GM18873 (cell line): ENCODE results near the gene E2F4.

Source experiments
- ATAC-seq: cut with Tn5 transposase; IDR thresholded peaks from one replicate; pipeline ENCODE4 v1.9.1; 2021; ENCODE audit warnings: mild to moderate bottlenecking, moderate library complexity, moderate number of reproducible peaks; ENCODE audit not compliant: unreplicated experiment, low FRiP score

The E2F4 gene

DNA sequence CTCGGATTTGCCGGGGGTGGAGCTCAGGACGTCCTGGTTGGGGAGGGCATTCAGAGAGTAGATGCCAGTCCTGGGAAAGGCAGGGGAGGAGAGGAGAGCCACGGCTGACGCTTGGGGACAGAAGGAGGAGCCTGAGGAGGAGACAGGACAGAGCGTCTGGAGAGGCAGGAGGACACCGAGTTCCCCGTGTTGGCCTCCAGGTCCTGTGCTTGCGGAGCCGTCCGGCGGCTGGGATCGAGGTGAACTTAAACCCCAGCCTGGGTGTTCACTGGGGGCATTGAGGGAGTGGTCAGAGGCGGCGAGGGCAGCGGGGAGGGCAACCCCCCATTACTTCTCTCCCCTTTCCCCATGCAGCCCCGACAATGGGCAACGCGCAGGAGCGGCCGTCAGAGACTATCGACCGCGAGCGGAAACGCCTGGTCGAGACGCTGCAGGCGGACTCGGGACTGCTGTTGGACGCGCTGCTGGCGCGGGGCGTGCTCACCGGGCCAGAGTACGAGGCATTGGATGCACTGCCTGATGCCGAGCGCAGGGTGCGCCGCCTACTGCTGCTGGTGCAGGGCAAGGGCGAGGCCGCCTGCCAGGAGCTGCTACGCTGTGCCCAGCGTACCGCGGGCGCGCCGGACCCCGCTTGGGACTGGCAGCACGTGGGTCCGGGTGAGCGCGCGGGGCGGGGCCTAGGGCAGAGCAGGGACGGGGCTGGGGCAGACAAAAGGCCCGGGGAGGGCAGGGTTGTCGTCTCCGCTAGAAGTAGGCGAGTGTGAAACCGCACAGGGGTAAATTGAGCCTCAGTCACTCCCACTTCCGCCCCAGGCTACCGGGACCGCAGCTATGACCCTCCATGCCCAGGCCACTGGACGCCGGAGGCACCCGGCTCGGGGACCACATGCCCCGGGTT lies 17.9 kb upstream of the E2F4 start:
- peak; percentile 39 for ATAC-seq

DNA sequence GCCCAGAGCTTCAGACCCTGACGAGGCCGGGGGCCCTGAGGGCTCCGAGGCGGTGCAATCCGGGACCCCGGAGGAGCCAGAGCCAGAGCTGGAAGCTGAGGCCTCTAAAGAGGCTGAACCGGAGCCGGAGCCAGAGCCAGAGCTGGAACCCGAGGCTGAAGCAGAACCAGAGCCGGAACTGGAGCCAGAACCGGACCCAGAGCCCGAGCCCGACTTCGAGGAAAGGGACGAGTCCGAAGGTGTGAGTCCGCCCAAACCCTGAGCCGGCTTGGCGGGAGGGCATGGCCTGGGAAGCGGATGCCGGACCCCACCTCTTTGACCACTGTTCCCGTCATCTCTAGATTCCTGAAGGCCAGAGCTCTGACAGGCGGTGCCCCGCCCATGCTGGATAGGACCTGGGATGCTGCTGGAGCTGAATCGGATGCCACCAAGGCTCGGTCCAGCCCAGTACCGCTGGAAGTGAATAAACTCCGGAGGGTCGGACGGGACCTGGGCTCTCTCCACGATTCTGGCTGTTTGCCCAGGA lies 17.2 kb upstream of the E2F4 start:
- no peak for ATAC-seq

DNA sequence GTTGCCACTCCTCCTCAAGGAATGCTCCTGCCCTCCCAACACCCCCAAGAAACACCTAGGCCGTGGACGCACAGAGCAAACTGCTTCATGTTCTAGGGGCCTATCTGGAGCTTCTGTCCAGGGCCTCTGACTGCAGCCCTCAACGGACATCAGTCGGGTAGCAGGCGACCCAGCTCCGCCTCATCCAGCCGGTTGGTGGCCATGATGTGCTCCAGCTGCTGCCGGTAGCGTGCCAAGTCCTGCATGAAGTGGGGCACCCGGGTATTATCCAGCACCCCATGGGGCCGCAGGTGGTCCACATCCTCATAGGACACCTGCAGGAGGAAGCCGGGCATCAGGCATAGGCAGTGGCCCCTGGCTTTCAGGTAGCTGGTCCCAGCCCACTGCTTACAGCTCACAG lies 15.3 kb upstream of the E2F4 start:
- no peak for ATAC-seq

DNA sequence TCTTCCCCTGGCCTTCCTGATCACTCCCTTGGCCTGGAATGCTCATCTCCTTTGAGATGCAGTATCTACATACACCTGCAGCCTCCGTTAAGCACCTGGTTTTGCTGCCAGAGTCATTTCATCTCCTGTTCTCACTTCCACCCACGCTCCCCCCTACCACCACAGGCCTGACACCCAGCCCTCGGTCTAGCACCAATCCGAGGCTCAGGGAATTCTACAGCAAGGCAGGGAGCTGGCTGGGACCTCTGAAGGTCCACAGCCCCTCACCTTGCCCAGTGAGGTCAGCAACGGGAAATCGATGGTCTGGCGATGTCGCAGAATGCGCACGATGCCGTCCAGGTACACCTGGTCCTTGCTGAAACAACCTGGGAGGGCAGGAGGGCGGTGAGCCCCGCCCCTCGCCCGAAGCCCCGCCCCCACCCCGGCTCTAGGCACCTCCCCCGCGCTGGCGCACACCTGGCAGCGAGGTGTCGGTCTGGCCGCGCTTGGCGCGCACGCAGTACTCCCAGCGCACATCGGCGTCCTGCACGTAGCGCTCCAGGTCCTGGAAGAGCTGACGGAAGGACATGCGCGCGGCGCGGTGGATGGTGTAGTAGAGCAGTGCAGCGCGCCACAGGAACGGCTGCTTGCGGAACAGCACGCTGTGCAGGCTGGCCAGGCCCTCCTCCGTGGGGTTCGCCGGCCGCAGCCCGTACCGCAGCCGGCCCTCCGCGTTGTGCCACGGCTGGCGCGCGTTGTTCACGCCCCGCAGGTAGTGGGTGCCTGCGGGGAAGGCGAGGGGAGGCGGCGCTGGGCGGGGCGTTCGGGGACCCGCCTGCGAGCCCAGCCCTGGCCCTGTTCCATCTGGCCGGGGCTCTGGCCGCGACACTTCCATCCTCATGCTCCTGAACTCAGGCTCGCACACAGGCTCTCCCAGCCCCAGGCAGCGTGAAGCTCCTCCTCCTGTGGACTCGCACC lies 13.9 kb upstream of the E2F4 start:
- ATAC-seq, result no peak

DNA sequence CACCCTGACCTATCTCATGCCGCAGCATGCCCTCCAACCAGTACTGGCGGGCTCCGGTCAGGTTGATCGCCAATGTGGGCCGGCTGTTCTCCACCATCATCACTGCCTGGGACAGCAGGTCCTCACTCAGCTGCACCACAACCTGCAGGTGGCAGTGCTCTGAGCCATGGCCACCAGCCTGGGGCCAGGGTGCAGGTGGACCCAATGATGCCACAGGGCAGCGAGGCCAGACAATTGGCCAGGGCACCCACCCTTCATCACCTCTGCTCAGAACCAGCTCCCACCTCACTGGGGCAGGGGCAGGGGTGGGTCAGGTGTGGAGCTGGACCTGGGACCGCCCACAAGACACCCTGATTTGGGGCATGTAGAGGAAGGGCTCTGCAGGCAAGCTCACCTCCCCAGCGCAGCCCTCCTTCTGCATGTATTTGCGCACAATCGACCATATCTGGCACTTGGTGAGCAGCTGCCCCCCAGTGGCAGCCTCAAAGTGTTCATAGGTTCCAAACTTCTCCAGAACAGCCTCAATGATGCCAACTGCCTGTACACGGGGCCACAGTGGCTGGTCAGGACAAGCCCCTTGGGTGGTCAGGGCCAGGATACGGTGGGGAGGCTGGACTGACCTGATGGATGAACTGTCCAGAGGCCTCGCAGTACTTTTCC lies 12.4 kb upstream of the E2F4 start:
- ATAC-seq, result no peak

DNA sequence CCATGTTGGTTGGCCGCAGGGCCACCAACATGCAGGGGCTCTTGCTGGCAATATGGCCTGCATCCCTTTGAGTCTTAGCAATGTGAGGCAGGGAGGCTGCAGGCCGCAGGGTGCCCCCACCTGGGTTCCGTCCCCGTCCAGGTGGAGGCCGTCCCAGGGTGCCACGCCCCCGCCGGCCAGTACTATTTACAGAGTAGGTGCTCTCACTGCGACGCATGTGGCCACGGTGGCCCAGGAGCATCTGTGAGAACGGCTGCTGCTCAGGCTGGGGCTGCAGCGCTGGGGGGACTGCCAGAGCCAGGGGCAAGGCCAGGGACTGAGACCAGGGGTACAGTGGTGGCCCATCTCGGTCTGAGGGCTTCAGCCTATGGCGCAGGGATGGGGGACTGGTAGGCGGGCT lies 11.8 kb upstream of the E2F4 start:
- ATAC-seq, result no peak

DNA sequence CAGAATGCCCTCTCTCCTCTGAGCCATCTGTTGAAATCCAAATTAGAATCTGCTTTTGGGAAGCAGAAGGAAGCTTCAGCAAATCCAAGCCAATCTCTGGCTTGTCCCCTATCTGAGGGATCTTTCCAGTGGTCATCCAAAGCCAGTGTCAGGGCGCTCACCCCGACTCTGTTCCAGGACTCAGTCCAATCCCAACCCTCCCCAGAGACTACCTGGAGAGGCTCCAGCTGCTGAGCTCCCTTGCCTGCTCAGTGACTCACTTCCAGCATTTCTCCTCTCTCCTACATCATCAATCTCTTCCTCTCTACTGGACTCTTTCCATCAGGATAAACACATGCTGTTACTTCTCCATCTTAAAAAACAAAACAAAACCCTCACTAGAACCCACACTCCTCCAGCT lies 10.6 kb upstream of the E2F4 start:
- no peak for ATAC-seq

DNA sequence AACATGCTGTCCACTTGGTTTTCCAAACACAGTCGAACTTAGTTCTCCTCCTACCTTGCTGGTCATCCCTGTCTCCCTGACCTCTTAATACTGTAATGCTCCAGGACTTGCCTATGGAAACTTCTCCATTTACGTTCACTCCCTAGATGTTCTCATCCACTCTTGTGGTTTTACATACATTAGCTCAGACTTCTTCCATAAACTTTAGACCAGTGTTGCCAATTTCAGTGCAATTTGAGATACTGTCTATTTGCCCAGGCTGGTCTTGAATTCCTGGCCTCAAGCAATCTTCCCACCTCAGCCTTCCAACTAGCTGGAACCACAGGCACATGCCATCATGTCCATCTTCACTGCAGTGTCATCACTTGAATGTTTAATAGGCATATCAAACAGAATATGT lies 9.7 kb upstream of the E2F4 start:
- no peak for ATAC-seq

DNA sequence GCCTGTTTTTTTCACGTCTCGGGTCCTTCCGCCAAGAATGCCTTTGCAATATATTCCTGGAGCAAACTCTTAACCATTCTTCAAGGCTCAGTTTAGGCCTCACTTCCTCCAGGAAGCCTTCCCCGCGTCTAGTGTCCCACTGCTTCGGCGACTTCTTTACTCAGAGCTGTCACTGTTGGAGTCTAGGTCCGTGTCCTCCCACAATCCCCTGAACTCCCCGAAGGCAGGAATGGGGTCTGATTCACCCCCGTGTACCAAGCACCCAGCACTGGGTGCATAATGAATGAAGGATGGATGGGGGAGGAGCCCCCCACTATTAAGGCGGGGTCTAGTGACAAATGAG lies 8.7 kb upstream of the E2F4 start:
- ATAC-seq, result no peak

DNA sequence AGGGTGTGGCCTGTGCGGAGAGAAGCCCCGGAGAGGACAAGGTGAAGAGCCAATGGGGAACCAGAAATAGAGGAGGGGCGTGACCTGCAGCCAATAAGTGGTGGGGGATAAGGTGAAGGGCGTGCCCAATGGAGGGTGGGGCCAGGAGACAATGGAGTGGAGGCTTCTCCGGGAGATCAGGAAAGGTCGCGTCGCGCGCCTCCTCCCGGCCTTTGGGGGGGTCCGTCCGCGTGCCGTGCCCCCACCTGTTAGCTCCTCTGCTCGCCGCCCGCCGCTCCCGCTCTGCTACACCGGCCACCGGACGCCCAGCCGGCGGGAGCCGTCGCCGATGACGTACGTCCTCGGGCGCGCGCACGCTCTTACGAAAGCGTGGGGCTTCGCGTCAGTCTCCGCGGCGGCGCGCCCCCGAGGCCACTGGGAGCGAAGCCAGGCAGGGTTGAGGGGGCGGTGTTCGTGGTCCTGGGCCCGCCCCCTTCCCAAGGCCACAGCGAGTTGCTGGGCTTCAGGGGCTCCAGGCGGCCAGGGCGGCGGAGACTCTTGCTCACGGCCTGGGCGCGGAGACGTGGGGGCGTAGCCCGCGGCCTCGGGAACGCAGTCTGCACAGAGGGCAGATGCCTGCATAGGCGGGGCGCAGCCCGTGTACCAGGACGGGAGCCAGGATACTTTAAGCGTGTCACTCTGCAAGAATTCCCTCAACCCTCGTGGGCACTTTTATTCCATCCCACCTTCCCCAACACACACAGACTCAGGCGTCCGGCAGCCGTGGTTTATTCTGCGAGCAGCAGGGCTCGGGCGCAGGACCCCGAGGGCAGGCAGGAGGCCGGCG lies 8.1 kb upstream of the E2F4 start, which contains the start of gene MATCAP1:
MATCAP1 (minus strand) TSS at position 337 of the 826 bp plus-strand sequence. CDS start 3,353 bp downstream, outside the sequence.
- ATAC-seq, result peak; percentile 83

DNA sequence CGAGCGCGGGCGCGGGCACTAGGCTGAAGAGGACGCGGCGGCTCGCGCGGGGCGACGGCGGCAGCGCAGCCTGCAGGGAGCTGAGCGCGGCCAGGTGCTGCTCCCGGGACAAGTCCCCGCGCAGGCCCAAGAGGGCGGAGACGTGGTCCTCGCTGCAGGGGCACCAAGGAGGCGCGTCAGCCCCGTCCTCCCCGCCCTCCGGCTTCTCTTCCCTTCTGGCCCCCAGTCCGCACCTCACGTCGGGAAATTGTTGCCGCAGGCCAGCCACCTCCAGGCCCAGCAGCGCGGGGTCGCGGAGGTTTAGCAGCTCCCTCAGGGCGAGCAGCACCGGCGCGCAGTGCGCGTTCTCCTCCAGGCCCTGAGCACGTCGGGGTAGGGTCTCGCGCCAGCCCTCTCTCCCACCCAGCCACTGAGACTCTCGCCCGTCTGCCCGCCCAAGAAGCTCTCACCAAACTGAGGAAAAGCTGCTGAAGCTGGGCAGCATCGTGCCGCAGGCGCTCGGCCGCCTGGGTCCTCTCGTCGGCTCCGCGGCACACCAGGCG lies 7.4 kb upstream of the E2F4 start:
- ATAC-seq, result no peak

DNA sequence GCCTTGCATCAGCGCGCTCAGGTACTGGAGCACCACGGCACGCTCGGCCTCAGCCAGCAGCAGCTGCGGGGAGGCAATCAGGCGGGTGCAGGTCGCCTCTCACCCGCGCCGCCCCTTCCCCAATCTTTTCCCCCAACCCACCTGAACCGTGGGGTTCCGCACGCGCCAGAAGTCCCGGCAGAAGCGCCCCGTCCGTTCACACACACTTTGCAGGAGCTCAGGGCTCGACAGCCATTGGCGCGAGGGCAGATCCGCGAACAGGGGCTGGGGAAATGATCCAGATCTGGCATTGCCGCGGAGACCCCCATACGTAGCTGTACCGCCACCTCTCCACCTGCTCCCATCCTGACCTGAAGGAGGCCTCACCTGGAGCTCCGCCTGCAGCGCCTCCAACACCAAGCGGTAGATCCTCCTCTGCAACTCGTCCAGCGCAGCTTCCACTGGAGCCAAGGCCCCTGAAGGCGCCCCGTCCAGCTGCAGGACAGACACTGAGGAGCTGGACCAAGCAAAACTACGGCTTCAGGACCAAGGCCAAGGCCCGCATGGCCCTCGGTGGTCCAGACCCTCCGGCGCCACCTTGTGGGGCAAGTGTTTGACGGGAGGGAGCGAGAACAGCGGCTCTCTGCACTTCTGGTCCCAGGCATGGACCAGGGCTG lies 6.8 kb upstream of the E2F4 start:
- ATAC-seq, result no peak

DNA sequence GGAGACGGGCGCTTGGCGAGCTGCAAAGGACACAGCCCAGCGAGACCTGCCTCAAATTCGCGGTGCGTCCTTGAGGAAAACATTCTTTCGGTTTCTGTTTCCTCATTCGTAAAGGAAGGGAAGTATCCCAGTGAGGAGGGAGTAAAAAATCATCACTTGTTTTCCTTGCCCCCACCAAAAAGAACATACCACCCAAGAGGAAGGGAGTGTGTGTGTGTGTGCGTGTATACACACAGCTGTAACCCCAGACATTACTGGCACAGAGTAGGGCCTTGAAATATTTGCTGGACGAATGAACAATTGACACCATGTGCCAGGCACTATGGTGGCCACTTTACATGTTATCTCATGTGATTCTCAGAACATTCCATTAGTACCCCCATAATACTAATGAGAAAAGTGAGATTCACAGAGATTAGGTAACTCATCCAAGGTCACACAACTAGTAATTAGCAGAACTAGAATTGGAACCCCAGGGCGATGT lies 6.3 kb upstream of the E2F4 start:
- no peak for ATAC-seq

DNA sequence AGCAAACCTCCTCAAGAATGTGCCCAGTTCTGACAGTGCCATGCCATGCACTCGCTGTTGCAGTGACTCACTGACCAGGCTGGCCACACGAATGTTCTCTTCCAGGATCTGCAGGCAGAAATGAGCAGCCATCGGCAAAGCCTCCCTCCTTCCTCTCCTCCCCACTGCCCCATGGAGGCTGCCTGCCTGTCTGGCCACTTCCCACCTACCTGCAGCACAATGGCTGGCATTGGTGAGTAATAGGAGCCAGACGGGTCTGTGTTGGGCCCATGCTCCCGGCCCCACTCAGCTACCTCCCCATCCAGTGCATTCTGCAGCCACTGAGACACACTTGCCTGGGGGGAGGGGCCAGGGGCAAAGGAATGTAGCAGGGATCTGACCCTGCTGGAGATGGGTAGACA lies 5.4 kb upstream of the E2F4 start:
- ATAC-seq, result no peak

DNA sequence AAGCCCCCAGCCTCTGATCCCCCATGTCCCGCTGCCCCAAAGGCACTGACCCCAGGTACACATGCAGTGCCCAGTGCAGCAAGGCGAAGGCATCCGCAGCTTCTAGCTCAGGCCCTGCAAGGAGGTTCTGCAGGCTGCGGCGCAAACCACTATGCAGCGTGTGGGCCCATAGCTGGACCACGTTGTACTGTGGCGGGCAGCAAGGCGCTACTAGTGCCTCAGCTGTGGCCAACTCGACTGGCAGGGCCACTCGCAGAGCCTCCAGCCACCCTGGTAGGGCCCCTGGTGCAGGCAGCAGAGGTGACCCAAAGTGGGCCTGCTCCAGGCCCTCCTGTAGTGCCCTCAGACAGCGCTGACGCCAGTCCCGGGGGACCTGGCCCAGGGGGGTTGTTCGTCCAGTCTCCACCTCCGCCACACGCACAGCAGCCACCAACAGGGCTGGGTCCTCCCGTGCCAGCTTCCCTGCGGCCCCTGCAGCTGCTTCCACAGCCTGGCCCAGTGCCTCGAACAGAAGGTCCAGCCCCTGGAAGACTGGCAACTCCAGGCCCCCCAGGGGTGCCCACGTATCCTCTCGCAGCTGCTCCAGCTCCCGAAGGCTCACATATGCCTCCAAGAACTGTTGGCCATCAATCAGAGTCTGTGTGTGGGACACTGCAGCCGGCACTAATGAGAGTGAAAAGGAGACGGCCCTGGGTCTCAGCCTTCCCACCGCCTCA lies 4.6 kb upstream of the E2F4 start:
- ATAC-seq, result no peak

DNA sequence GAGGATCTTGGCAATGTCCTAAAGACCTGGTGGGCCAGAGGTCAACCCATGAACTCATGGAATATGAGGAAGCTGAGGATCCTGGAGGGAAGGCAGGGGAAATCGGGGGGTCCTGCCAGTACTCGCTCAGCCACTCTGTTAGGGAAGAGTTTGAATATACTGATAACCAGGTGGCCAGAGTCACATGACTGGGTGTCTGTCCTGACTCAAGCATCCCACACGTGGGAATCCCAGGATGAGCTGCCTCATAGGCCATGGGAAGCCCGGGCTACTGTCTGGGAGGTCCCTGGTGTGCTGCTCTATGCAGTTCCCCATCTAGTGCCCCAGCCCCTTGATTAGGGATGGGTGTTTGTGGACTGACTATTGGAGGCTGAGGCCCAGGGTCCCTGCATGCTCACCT lies 3.6 kb upstream of the E2F4 start:
- ATAC-seq, result no peak

DNA sequence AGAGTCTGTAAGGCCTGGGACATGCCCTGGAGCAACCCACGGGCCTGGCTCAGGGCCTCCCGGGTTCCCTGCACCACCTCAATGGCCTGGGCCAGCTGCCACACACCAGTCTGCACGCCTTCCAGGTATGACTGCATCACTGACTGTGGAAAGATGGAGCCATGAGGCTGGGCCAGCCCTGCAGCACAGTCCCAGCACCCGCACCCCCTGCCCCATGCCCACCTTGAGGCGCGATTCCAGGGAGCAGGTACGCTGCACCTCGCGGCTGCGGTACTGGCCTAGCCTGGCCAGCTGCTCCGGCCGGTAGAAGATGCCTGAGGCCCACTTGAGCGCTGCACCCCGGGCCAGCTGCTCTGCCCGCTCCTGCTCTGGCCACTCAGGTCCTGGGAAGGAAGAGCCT lies 3.2 kb upstream of the E2F4 start:
- no peak for ATAC-seq

DNA sequence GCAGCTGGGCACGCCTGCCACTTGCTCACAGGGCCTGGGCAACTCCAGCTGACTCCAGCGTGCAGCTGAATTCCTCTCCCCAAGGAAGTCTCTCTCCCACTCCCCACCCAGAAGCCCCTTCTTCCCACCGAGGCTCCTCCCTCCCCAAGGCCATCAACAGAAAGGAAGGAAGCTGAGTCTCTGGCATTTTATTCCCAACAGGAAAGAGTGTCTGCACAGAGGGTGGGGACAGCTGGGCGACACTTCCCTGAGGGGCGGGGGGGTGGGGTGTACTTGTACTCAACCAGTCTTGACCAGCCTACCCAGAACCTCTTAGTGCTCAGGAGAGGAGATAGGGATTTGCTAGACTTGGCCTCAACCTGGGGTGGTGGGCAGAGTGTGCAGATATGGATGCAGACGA lies 1.9 kb upstream of the E2F4 start, which contains the start of gene EXOC3L1:
EXOC3L1 (minus strand) TSS at position 96 of the 400 bp plus-strand sequence. CDS start 460 bp downstream, outside the sequence.
- no peak for ATAC-seq
